Hematopoietic multipotent progenitor cell treated with erythropoietin and hydrocortisone succinate and interleukin-3 and kit ligand, for 17 days (in vitro differentiated cells): Measurements from ENCODE around the gene RTN3.
"Not testable (repeated sequence)": the region's sequence is repeated elsewhere in the genome, so short reads cannot be mapped to it uniquely, and the experiment has no call there.

Experiments
- DNase-seq: peaks from one replicate; pipeline ENCODE4 v3.0.0-alpha.2; 2015; ENCODE audit warnings: low spot score

Gene RTN3

DNA sequence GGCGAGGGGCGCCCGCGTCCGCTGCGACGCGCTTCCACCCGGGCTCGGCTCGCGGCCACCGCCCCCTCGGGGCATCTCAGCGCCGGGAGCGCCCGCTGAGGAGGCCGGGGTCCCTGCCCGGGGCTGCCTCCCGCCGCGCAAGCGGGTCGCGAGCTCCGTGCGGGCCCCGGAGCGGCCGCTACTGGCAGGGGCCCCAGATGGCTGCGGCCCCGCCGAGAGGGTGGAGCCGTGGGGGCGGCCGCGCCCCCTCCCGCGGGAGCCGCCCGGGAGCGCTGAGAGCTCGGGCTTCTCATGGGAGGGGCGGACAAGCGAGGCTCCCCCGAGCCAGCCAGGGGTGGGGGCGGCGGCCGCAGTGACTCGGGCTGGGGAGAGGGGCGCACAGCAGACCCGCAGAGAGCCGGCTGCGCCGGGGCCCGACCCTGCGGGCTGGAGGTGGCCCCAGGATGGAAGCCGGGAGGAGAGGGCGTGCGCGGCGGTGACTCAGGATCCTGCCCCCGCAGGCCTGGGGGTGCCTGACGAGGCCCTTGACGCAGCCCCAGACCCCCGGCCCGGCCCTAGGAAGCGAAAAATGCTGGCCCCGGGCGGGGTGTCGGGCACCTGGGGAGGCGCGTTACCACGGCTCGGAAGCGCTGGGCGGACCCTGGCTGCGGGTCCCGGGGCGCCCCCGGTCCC, 87.9 kb downstream of the RTN3 start:
- no peak for DNase-seq

DNA sequence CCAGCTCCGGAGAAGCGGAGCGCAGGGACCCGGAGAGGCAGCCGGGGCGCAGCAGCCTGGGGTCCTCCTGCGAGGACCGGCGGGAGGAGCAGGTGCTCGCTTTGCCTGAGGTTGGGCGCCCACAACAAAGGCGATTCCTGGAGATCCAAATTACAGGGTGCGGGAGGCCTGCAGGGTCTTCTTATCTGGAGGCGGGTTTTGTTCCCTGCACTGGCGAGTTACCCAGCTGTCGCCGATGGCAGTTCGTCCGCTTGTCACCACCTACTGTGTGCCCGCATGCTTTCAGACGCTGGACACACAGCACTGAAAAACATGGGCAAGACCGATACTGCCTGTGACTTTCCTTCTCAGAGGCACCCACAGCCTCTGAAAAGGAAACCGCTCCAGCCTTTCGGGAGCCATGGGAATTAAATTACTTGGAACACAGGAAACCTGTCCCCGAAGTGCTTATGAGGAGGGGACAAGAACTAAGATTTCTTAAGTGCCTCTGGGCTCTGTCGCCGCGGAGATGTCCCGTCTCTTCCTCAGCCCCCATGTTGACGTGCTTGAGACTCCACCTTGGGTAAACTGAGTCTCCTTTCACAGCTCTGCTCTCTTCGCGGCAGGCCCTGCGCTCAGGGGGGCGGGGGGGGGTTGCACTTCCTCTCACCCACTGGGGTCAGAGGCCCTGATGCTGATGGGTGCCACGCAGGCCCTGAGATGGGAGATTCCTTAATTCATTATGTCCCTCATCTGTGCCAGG, 88.6 kb downstream of the RTN3 start:
- DNase-seq: no peak

DNA sequence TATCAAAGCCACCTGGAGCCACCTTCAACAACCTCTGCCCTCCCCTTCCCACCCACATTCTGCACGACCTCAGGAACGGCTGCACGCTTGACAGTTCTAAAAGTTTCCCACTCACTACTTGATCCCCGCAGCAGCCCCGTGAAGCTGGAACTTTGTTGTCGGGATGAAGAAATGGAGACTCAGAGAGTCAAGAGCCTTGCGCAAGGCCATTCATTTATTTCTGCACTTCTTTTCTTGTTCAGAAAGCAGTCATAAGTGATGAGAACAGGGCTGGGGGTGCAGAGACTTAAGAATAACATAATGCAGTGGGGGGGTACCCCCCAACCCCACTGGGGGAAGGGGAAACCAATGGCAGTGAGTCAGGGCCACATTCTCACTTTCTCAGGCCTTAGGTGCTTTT, 89.5 kb downstream of the RTN3 start:
- no peak for DNase-seq

DNA sequence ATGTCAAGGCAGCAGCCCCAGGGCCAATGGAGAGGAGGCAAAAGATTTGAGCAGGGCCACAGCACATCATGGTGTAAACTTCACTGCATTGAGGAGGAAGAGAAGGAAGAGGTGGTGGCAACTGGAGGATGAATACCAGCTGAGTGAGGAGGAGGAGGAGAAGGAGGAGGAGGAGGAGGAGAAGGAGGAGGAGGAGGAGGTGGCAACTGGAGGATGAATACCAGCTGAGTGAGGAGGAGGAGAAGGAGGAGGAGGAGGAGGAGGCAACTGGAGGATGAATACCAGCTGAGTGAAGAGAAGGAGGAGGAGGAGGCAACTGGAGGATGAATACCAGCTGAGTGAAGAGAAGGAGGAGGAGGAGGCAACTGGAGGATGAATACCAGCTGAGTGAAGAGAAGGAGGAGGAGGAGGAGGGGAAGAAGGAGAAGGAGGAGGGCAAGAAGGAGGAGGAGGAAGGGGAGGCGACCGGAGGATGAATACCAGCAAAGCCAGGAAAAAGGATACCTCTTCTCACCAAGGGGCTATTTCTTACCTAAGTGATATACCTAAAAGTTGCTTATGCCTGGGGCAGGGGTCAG, 90.5 kb downstream of the RTN3 start:
- not testable (repeated sequence) for DNase-seq

DNA sequence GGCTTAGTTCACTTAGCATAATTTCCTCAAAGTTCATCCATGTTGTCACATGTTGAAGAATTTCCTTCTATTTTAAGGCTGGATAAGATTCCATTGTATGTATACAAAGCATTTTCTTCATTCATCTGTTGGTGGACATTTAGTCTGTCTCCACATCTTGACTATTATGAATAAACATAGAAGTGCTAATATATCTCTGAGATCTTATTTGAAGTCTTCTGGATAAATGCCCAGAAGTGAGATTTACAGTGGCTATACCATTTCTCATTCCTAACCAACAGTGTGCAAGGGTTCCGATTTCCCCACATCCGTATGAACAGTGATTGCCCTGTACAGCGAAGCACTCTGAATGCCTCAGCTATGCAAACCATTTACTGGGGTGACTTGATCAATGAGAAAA, 93.9 kb downstream of the RTN3 start:
- no peak for DNase-seq

DNA sequence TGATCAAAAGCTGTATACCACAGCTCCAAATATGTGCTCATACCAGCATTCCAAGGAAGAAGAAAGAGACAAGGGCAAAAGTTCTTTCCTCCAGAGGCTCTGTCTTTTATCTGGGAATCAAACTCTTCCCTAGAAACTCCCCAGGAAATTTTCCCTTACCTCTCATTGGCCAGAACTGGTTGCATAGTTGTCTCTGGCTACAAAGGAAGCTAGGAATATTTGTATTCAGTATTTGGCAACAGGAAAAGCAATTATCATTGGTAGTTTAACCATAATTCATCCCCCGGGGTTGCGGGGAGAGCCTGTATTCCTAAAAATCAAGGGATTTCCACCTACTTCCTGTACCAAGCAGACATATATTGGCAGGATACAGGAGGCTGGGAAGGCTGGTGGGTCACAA, 97.7 kb downstream of the RTN3 start:
- DNase-seq: no peak

DNA sequence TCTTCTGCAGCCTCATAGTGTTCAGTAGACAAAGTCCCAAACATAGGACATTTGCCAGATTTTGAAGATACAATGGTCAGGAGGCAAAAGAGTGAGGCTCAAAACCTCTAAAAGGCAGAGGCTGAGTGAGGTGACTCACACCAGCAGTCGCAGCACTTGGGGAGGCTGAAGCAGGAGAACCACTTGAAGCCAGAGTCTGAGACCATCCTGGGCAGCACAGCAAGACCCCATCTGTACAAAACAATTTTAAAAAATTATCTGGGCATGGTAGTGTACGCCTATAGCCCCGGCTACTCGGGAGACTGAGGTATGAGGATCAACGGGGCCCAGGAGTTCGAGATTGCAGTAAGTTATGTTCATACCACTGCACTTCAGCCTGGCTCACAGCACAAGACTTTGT, 101.4 kb downstream of the RTN3 start:
- no peak for DNase-seq

DNA sequence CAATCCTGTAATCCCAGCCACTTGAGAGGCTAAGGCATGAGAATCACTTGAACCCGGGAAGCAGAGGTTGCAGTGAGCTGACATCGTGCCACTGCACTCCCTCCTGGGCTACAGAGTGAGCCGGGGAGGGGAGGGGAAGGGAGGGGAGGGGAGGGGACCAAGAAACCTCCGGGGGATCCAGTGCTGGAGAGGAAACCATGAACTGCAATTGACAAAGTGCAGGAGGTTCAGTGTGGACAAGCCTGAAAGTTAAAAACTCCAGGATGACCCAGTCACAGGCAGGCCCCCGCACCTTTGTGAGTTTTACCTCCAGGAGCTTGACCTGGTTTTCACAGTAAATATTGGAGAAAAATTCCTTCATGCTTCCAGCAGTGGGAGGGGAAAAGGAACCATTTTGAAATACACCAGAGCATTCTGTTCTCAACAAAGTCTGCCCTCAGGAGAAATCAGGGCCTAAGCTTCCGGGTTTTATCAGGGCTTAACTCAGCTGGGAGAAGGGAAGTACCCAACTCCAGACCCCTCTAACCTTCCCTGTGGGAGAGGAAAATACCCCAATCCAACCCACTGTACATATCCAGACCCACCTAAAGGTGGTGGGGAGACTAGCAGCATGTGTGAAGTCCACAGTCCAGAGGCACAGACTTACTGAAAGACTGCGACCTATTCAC, 102.8 kb downstream of the RTN3 start:
- no peak for DNase-seq

DNA sequence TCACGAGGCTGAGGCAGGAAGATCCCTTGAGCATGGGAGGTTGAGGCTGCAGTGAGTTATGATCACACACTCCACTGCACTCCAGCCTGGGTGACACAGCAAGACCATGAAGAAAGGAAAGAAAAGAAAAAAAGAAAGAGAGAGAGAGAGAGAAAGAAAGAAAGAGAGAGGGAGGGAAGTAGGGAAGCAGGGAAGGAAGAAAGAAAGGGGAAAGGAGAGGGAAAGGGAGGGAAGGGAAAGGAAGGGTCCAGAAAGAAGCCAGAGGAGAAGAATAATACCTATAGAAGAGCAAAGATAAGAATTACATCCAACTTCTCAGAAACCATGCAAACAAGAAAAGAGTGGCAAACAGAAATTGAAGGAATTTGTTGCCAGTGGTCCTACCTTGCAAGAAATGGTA, 104.5 kb downstream of the RTN3 start:
- no peak for DNase-seq

DNA sequence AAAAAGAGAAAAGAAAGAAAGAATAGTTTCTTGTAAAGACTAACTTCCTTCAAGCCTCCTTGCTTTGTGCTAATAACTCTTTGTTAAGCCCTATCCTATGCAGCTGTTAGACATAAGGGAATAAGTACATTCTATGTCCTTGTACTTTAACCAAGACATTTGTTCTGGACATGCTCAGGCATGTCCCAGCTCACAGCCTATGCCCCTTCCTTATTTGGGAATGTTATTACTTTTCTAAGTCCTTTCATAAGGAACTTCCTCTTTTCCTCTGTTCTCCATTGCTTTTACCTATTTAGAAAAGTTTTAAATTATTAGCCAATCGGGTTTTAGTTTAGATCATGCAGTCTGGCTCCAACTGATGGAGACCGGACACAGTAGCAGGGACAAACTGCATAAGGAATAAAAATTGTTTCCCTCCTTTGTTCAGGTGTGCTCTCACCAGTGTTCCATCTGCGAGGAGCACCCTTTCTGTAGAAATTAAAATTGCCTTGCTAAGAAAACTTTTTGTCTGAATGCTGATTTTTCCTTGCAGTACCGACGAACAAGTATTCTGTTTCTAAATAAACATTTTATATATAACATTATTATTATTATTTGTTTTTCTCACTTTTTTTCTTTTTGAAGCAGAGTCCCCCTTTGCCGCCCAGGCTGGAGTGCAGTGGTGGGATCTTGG, 110.3 kb downstream of the RTN3 start:
- no peak for DNase-seq

DNA sequence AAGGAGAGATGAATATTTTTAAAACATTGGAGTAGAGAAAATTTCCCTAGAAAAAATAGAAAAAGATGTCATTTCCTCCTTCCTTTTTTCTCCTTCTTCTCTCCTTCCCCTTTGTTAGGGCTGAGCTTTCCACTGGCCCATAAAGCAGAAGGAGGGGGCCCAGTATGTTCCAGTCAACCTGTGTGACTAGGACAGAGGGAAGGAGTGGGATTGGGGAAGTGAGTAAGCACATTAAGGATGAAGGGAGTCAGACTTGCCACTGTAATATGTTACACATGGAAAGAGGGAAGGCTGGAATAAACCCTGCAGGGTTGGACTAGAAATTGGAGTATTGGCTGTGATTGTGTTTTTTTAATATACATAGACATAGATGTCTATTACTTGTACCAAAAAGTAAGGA, 111.9 kb downstream of the RTN3 start:
- DNase-seq: no peak

DNA sequence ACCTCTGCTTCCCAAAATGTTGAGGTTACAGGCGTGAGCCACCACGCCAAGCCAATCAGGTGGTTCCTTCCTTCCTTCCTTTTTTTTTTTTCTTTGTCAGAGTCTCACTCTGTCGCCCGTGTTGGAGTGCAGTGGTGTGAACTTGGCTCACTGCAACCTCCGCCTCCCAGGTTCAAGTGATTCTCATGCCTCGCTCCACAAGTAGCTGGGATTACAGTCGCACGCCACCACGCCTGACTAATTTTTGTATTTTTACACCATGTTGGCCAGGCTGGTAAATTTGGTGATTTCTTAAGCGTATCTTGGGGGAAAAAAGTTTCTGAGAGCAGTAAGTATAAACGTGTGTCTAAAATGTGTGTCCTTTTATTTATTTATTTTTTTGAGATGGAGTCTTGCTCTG, 113.8 kb downstream of the RTN3 start:
- no peak for DNase-seq

DNA sequence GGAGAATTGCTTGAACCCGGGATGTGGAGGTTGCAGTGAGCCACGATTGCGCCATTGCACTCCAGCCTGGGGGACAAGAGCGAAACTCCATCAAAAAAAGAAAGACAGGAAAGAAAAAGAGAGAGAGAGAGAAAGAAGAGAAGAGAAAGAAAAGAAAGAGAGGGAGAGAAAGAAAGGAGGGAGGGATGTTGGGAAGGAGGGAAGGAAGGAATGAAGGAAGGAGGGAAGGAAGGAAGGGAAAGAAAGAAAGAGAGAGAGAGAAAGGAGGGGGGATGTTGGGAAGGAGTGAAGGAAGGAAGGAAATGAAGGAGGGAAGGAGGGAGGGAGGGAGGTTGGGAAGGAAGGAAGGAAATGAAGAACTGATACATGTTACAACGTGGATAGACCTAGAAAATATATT, 119.6 kb downstream of the RTN3 start:
- no peak for DNase-seq

DNA sequence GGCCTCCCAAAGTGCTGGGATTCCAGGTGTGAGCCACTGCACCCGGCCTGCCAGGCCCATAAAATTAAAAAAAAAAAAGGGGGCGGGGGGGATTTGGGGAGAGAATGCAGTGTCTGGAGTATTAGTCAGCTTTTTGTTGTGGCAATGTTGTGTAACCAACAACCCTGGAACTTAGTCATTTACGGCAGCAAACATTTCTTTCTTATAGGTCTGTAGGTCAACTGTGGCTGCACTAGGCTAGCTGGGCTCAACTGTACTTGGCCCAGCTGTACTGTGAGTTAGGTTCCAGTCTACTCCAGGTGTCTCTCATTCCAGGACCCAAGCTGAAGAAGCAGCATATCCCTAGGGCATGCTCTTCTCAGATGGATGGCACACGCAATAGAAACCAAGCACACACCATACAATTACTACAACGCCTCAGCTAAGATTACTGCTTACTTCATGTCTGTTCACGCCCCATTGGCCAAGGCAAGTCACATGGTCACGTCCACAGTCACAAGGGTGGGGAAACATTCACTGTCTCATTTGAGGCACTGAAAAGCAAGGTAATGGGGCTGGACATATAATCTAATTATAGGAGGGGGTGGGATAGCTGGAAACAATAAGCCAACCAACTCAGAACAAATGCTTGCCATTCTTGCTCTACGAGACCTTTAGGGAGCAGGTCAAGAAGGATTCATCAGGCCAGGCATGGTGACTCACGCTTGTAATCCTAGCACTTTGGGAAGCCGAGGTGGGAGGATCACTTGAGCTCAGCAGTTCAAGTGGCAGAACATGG, 121.5 kb downstream of the RTN3 start:
- no peak for DNase-seq

DNA sequence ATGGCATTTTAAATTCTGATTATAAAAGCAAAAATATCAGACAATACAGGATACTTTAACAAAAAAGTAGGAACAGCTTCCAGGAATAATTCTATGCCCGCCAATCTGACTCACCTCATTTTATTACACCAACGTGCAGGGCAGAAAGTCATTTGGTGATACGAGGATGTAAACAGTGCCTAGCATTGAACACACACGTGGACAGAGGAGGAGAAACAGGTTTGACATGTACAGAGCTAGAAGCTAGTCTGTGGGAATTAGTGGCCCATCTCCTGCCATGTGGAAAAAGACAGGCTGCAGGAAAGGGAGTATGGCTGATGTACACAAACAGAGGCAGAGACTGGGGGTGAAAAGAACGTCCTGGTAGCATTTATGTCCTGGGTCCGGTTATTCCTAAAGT, 123.0 kb downstream of the RTN3 start:
- DNase-seq: no peak

DNA sequence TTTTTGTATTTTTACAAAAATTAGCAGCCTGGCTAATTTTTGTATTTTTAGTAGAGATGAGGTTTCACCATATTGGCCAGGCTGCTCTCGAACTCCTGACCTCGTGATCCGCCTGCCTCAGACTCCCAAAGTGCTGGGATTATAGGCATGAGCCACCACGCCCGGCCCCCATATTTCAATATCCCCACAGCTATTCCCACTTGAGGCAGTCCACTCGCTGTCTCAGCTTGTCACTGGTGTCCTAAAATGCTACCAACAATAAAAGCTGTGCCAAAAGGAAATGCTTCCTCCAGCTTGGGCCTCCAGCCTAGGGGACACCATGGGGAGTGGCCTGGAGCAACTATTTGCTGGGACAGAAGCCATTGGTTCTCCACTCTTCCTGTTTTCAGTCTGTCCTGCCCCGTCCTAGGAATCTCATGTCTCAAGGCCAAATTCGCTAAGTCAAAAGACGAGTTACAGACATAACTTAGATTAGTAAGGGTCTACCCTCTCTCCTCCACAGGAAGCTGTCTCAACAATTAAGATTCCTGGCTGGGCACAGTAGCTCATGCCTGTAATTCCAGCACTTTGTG, 124.6 kb downstream of the RTN3 start:
- no peak for DNase-seq
